GM18507 (cell line): ENCODE measurements around the gene RRP8.
A peak's percentile ranks its signal among the peaks of the same experiment; 100 is the strongest.

ENCODE experiments used
- DNase-seq: peaks from one replicate; pipeline ENCODE4 v3.0.0; 2011; ENCODE audit warnings: low read depth; ENCODE audit not compliant: insufficient read length; ENCODE audit errors: extremely low spot score
- FAIRE-seq: peaks from 2 replicates; lab custom pipeline; 2011; peaks lifted over from hg19 to GRCh38; lab: Jason Lieb, UNC

Gene RRP8

GRCh38 chr11:6603287-6604080, at the start of gene RRP8, which contains the start of gene ILK:
Gene RRP8, minus strand, starts transcription at chr11:6603616. Its CDS starts 114 bp downstream, at chr11:6603502.
Gene ILK, plus strand, starts transcription at chr11:6603774. Its CDS starts 498 bp downstream, at chr11:6604272.
- DNase-seq (peak; percentile 79), FAIRE-seq (peak; percentile 83)

DNA sequence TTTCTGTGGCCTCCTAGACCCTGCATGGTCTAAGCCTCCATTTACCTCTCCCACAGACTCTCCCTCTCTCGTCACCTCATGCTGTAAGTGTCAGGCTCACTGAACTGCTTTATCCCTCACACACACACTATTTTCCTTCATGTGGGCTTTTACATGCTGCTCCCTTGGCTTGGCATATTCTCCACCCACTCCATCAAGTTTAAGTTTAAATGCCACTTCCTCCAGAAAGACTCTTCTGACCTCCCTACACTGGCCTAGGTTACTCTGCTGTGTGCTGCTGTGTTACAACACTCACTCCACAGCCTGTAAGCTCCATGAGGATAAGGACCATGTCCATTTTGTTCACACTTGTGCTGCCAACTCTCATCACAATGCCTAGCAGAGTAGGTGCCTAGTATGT, 49.7 kb upstream of the RRP8 start:
- no peak for FAIRE-seq
- DNase-seq, result no peak

DNA sequence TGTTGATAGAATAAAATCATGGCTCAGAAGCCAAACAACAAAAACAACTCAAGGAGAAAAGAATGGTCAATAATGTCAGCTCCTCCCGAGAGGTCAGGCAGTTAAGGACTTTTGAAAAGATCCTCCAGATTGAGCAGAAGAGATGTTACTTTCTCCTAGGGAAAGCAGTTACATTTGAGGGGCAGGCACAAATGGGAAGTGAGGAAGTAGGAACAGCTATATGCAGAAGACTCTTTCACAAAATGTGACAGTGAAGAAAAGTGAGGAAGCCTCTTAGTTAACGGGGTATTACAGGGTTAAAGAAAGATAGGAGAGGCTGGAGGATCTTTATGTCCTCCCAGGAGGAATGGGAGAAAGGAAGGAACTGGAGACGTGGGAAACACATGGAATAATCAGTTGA, 48.8 kb upstream of the RRP8 start:
- DNase-seq, result no peak
- FAIRE-seq, result no peak

DNA sequence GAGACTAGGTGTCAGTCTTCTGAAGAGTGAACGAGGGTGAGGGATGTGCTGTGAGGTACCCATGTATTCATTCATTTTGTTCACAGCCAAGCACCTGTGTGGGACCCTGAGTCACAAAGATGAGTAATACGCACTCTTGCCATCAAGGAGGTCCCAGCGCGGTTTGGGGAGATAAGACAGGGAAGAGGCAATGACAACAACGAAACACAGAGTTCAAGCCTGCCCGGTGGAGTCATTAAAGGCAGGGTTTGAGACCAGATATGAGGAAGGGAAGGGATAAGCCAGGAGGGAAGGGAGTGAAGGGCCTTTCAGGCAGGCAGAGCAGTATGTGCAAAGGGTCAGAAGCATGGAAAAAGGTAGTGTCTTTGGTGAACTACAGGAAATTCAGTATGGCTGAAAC, 47.6 kb upstream of the RRP8 start:
- no peak for DNase-seq
- FAIRE-seq, result no peak

DNA sequence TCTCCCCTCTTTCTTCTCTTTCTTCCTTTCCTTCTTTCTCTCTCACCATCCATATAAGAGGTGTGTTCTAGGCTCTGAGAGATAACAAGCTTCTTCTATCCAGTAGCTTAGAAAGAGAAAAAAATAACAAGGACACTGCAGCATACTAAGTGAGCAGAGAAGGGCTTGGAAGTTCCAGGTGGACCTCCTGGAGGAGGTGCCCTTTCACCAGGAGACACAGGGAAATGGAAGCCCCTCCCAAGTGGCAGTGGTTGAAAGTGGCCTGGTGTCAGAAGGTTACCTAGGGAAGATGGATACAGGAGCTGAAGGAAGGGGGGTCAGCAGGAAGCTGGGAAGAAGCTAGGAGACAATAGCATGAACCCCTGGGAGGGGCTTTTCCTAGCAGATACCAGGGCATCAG, 46.7 kb upstream of the RRP8 start:
- DNase-seq, result no peak
- FAIRE-seq, result no peak

DNA sequence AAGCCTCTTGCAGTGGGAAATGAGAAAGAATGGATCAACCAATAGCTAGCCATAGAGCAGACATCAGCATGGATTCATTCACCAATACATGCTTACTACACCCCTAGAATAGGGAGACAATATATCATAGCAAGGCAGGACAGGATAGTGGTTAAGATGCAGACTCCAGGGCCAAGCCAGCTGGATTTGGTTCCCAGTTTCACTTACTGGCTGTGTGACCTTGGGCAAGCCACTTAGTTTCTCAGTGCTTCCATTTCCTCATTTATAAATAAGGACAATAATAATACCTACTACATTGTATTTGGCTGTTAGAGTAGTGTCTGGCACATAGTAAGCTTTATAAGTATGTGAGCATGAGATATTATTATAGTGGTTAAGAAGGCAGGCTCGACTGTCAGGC, 45.1 kb upstream of the RRP8 start:
- no peak for FAIRE-seq
- DNase-seq, result no peak

DNA sequence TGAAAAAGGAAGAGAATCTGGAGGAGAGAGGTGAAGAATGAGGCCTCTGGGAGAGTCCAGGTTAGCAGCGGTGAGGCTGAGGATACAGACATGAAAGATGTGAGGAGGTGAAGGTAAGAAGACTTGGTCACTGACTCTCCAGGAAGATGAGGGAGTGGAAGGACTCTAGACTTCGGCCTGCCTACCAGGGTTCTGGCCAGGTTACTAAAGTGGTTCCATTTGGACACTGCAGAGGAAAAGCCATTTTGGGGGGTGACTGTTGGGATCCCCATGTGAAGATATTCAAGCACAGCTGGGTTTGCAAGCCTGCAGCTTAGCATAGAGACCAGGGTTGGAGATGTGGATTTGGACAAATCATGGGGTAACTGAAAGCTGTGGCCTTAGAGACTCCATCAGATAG, 44.4 kb upstream of the RRP8 start:
- DNase-seq (no peak), FAIRE-seq (no peak)

DNA sequence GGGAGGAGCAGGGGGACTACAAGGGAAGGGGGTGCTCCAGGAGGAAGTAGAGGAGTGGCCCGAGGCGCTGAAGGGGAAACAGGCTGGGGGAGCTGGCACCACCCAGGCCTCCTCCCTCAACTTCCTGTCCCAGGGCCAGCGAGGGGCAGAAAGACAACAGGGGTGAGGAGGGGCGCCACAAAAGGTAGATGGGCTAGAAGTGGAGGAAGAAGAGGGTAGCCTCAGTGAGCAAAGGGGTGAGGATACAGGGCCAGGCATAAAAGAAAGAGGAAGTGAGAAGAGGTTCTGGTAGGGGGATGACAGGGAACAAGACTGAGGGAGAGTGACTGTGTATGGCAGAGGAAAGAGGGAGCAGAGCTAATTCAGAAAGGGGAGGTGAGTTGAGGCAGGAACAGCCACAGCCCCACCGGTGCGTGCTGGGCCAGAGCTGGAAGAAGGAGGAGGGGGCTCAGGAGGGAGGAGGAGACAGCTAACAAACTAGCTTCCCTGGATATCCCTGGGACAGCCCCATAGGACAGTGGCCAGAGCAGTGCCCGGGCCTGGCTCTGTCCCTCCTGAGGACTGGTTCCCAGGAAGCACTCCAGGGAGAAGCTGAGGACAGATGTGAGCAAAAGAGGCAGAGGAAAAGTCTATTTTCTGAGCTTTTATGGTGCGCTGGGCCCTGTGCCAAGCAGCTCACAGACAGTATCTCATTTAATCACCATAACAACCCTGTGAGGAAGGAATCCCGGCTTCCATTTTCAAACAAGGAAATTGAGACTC, 43.7 kb upstream of the RRP8 start:
- peak; percentile 47 for DNase-seq
- FAIRE-seq, result peak; percentile 69

GRCh38 chr11:6646576-6646917, 43.1 kb upstream of the RRP8 start:
- FAIRE-seq (no peak), DNase-seq (no peak)

DNA sequence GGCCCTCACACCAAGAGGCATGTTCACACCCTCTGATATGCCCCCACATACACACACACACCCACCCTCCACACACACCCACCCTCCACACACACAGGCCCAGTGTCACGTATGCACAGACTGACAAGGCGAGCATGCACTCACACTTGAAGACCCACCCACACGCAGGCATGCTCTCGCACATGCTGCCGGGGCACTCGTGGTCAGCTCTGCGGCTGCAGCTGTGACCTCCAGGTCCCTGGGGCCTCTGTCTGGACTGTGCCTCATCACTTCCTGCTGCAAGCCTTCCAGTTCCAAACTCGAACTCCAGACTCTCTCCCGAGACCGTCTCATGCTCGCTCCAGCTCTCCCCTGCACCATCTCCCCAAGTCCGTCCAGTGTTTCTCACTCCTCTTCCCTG, 42.7 kb upstream of the RRP8 start:
- no peak for DNase-seq
- FAIRE-seq, result no peak

- DNase-seq (no peak), FAIRE-seq (no peak)
Observed at GRCh38 chr11:6642957-6643356, 39.5 kb upstream of the RRP8 start.

DNA sequence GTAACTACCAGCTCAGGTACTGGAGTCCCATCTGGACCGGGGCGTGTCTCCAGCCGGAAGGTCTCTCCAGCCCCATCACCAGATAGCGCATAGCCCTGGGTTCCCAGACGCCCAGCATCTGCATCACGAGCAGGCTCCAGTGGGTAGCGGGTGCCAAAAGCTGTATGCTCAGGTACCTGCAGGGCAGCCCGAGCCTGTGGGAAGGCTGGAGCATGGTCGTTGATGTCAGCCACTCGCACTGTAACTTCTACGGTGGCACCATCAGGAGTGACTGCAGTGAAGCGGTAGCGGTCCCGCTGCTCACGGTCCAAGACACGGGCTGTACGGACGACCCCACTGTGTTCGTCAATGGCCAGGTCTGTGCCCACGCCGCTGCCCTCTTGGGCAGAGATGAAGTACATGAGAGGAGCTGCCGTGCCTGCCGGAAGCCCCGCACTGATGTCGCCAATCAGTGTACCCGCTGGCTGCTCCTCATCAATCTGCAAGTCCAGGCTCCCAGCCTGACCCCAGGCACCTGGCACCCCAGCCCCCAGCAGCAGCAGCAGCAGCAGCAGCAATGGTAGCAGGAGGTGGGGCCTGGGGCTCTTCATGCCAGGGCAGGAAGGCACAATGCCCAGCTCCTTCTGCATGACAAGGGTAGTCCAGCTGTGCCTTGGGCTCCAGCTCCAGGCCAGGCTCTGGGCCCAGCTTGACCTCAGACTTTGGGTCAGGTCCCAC, 37.7 kb upstream of the RRP8 start:
- DNase-seq (no peak), FAIRE-seq (no peak)

DNA sequence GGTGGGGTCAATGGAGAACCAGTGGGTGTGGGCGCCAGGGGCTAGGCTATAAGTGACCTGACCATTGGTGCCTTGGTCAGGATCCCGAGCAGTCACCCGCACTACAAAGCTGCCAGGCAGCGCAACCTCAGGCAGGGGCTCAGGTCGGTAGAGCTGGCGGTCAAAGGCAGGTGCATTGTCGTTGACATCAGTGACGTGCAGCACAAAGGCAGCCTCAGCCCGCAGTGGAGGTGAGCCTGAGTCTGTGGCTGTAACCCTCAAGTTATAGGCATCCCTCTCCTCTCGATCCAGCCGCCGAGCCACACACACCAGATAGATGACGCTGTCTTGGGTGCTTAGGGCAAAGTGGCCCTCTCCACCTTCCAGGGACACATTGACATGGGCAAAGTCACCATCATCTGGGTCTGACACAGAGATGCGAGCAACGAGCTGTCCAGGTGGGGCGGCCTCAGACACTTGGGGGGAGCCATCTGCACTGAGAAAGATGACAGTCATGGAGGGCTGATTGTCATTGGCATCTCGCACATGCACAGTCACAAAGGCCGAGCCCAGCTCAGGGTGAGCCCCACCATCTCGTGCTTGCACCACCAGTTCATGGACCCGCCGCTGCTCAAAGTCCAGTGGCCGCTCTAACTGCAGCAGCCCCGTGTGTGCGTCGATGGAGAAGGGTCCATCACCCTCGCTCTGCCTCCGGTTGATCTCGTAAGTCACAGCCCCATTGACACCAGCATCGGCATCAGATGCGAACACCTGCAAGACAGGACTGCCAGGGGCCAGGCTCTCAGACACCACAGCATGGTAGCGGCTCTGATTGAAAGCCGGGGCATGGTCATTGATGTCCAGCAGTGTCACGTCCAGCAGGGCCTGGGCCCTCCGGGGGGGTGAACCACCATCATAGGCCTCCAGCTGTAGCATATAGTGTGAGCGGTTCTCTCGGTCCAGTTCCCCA, 36.9 kb upstream of the RRP8 start:
- FAIRE-seq (no peak), DNase-seq (no peak)

DNA sequence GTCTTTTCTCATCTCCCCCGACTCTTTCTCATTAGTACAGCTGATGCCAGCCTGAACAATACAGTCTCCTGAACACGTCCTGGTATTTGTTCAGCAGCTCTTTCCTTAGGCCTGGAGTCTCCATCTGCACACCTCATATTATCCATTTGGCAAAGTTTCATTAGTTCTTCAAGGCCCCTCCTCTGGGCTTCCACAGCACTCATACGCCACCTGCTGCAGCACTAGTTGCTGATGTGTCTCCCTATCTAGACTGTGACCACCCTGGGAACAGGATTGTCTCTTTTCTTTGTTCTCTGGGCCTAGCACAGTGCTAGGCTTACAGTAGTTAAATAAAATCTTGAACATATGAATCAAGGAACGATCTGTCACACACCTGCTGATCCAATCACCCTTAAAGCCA, 35.0 kb upstream of the RRP8 start:
- FAIRE-seq, result no peak

DNA sequence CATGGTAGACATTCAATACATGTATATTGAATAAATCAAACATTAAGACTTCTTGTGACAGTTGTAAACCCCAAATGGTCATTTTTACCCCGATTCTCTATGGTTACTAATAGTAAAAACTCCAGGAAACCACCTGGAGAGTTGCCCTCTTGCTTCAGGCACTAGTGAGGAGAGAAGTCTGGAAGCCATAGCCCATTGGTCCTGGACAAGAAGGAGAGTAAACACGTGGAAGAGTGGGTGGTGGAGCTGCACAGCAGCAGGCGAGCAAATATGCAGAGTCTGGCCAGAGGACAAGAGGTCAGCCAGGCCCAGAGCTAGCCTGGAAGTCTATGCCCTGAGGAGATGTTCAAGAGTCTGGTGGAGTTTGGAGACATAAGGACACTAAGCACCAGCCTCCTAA, 34.5 kb upstream of the RRP8 start:
- DNase-seq, result no peak
- no peak for FAIRE-seq

More for the DNA sequence above, 35.0 kb upstream of the RRP8 start:
- no peak for DNase-seq

DNA sequence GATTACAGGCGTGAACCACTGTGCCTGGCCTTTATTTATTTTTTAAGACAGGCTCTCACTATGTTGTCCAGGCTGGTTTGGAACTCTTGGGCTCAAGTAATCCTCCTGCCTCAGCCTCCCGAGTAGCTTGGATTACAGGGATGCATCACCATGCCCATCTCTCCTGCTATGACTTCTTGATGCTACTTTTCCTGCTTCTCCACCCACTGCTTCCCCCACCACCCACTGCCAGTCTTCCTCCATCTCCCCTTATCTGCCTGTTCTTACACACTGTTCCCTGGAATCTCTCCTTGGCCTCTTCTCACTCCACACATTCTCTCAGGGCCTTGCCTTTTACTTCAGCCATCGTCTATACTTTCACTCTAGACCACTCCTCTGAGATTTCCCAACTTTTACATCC, 33.1 kb upstream of the RRP8 start:
- FAIRE-seq (no peak), DNase-seq (no peak)

DNA sequence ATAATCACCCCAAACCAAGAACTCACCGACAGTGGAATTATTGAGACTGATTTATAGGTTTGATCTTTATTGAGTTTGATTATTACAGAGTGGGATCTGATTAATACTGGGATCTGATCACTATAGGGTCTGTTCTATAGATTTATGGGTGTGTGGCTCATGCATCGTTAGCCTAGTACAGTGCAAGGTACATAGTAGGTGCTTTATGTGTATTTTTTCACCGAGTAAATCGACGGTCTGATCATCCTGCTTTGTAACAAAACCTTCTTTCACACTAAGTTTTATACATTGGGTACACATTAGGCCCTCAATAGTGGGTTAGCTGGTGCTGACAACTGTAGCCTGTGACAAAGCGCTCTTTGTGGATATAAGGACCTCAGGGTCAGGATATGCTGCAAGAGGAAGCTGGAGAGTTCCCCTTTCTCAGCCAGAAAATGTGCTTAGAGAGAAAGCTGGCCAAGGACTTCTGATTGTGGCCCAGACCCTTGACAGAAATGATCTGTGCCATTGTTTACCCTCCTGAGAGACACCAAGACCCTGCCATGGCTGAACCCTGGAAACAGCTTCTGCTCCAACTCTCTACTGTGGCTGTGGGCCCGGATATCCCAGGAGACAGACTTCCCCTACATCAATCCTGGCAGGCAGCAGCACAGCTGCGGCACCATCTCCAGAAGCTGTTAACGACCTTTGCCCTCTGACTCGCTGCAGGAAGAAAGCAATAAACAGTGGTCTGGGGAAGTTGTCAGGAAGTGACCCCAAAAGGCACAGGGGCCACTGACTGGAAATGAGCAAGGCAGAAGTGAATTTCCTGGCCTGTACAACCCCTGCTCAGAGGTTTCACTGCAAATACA, 31.9 kb upstream of the RRP8 start:
- no peak for DNase-seq
- no peak for FAIRE-seq

DNA sequence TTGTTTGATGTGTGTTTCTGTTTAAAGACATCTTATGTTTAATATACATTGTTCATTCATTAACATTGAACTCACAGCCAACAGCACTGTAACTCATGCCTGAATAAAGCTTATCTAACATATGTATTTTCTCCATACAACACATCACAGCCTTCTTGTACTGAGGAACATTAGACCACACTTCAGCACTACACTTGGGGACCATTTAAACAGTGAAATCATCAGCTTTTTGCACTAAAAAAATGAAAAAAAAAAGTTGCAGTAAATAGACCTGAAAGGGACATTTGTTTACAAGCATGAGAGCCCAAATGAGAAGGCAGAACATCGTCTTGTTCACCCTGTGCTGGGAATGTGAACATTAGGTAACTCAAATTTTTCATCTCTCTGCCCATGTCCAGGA, 31.1 kb upstream of the RRP8 start:
- DNase-seq (no peak), FAIRE-seq (no peak)
